Effector memory CD8-positive, alpha-beta T cell (primary cell): ENCODE results near the gene CCDC198.

Experiments used
- ATAC-seq: fragments of 150-1000 bp; cut with Tn5 transposase; replicated peaks from 2 replicates; pipeline ENCODE4 v1.10.0; 2021; ENCODE audit warnings: mild to moderate bottlenecking, moderate library complexity
- DNase-seq, 3 experiments: peaks; one replicate each; pipeline ENCODE4 v3.0.0; 2021
- H3K27ac Mint-ChIP-seq, 2 donors: one replicate each; pipeline ENCODE4 v1.8.0; 2022; ENCODE audit warnings: mild to moderate bottlenecking in 2 of 2, mixed read lengths in 2 of 2, moderate library complexity in 2 of 2
- H3K27me3 Mint-ChIP-seq, 2 donors: one replicate each; pipeline ENCODE4 v1.8.0; 2022; ENCODE audit warnings: mixed read lengths in 2 of 2
- H3K36me3 Mint-ChIP-seq: one replicate; pipeline ENCODE4 v1.8.0; 2022; ENCODE audit warnings: mild to moderate bottlenecking, moderate library complexity, mixed read lengths; ENCODE audit not compliant: insufficient read depth
- H3K4me1 Mint-ChIP-seq, 2 donors: one replicate each; pipeline ENCODE4 v1.8.0; 2022; ENCODE audit warnings: low read depth in 2 of 2, mixed read lengths in 2 of 2
- H3K4me3 Mint-ChIP-seq, 2 donors: one replicate each; pipeline ENCODE4 v1.8.0; 2022; ENCODE audit warnings: mild to moderate bottlenecking in 2 of 2, mixed read lengths in 2 of 2, moderate library complexity in 2 of 2
- H3K9me3 Mint-ChIP-seq, 2 donors: one replicate each; pipeline ENCODE4 v1.8.0; 2022; ENCODE audit warnings: mixed read lengths in 2 of 2

Gene CCDC198

GRCh38 chr14:57491640-57492039 lies 2.0 kb downstream of the CCDC198 start:
- Mint-ChIP-seq H3K27ac (no peak overlapping the region), H3K9me3 (no peaks in the 10 kb centered on the region), H3K4me3 (no peak overlapping the region), H3K4me1 (no peaks in the 10 kb centered on the region), H3K36me3 (no peaks in the 10 kb centered on the region), H3K27me3 (no peaks in the 10 kb centered on the region)
- DNase-seq (no peak), ATAC-seq (no peak)

- Mint-ChIP-seq H3K36me3 (no peaks in the 10 kb centered on the region), H3K4me3 (no peak overlapping the region), H3K4me1 (no peaks in the 10 kb centered on the region), H3K27me3 (no peaks in the 10 kb centered on the region), H3K27ac (no peak overlapping the region), H3K9me3 (no peaks in the 10 kb centered on the region)
- ATAC-seq (no peak), DNase-seq (no peak)
Observed at GRCh38 chr14:57487771-57488170, 5.9 kb downstream of the CCDC198 start.

GRCh38 chr14:57486767-57487379 lies 6.8 kb downstream of the CCDC198 start:
- H3K36me3 Mint-ChIP-seq, result no peaks in the 10 kb centered on the region
- peaks cover 0 to 5% of the 10 kb centered on the region in 2 donors for H3K27me3 Mint-ChIP-seq
- no peaks in the 10 kb centered on the region for H3K4me1 Mint-ChIP-seq
- no peak overlapping the region for H3K4me3 Mint-ChIP-seq
- DNase-seq (no peak), ATAC-seq (no peak)
- no peak overlapping the region for H3K27ac Mint-ChIP-seq
- no peaks in the 10 kb centered on the region for H3K9me3 Mint-ChIP-seq

GRCh38 chr14:57485635-57486034 lies 8.0 kb downstream of the CCDC198 start:
- H3K27me3 Mint-ChIP-seq, result peaks cover 0 to 5% of the 10 kb centered on the region in 2 donors
- H3K9me3 Mint-ChIP-seq, result no peaks in the 10 kb centered on the region
- ATAC-seq (no peak), DNase-seq (no peak)
- no peak overlapping the region for H3K27ac Mint-ChIP-seq
- H3K36me3 Mint-ChIP-seq, result no peaks in the 10 kb centered on the region
- no peaks in the 10 kb centered on the region for H3K4me1 Mint-ChIP-seq
- no peak overlapping the region for H3K4me3 Mint-ChIP-seq

- H3K27ac Mint-ChIP-seq, result no peak overlapping the region
- H3K4me1 Mint-ChIP-seq, result no peaks in the 10 kb centered on the region
- DNase-seq (no peak), ATAC-seq (no peak)
- H3K4me3 Mint-ChIP-seq, result no peak overlapping the region
- H3K27me3 Mint-ChIP-seq, result peaks cover 0 to 5% of the 10 kb centered on the region in 2 donors
- H3K36me3 Mint-ChIP-seq, result no peaks in the 10 kb centered on the region
- no peaks in the 10 kb centered on the region for H3K9me3 Mint-ChIP-seq
Observed at GRCh38 chr14:57482120-57482519, 11.5 kb downstream of the CCDC198 start.

DNA sequence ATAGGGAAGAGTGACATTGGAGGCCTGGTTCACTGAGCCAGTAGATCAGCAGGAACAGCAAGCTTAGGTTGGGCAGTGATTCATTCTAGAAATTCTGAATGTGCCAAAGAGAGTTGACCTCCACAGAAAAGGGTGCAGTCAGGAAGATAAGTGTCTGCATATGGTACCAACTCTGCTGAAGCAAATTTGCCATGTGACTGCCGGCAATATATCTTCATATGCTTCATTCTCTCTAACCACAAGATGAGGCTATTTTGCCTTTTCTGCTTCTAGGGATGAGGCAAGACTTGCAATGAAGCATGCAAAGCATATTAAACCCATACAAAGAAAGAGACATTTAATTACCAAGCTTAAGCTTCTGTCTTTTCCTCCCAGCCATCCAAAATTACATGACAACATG lies 13.6 kb downstream of the CCDC198 start:
- Mint-ChIP-seq H3K4me3 (no peak overlapping the region), H3K9me3 (no peaks in the 10 kb centered on the region), H3K27me3 (peaks cover 0 to 5% of the 10 kb centered on the region in 2 donors), H3K4me1 (no peaks in the 10 kb centered on the region), H3K36me3 (no peaks in the 10 kb centered on the region), H3K27ac (no peak overlapping the region)
- ATAC-seq (no peak), DNase-seq (no peak)

DNA sequence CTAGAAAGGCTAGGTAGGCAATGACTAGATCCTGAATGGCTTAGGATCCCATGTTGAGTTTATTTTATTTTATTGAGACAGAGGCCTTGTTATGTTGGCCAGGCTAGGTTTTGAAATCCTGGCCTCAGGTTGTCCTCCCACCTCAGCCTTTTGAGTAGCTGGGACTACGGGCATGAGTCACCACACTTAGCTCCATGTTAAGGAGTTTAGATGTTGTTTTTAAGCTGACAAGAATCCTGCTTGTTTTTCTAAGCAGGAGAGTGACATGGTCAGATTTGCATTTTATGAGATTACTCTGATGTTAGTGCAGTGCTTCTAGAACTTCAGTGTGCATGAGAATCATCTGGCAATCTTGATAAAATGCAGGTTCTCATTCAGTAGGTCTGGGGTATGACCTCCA lies 14.5 kb downstream of the CCDC198 start:
- H3K27me3 Mint-ChIP-seq, result peaks cover 1 to 11% of the 10 kb centered on the region in 2 donors
- ATAC-seq (no peak), DNase-seq (no peak)
- H3K4me3 Mint-ChIP-seq, result no peak overlapping the region
- H3K9me3 Mint-ChIP-seq, result no peaks in the 10 kb centered on the region
- H3K4me1 Mint-ChIP-seq, result no peaks in the 10 kb centered on the region
- no peak overlapping the region for H3K27ac Mint-ChIP-seq
- no peaks in the 10 kb centered on the region for H3K36me3 Mint-ChIP-seq

GRCh38 chr14:57478050-57478449 lies 15.6 kb downstream of the CCDC198 start:
- no peaks in the 10 kb centered on the region for H3K36me3 Mint-ChIP-seq
- DNase-seq (no peak), ATAC-seq (no peak)
- peaks cover 6 to 23% of the 10 kb centered on the region in 2 donors for H3K27me3 Mint-ChIP-seq
- H3K4me1 Mint-ChIP-seq, result no peaks in the 10 kb centered on the region
- no peak overlapping the region for H3K27ac Mint-ChIP-seq
- H3K4me3 Mint-ChIP-seq, result no peak overlapping the region
- H3K9me3 Mint-ChIP-seq, result no peaks in the 10 kb centered on the region

- H3K27ac Mint-ChIP-seq, result no peak overlapping the region
- H3K9me3 Mint-ChIP-seq, result no peaks in the 10 kb centered on the region
- no peaks in the 10 kb centered on the region for H3K4me1 Mint-ChIP-seq
- H3K27me3 Mint-ChIP-seq, result peaks cover 6 to 19% of the 10 kb centered on the region in 2 donors
- no peak for ATAC-seq
- DNase-seq, result no peak
- H3K4me3 Mint-ChIP-seq, result no peak overlapping the region
- H3K36me3 Mint-ChIP-seq, result no peaks in the 10 kb centered on the region
Observed at GRCh38 chr14:57470909-57471308, 22.7 kb downstream of the CCDC198 start.

- ATAC-seq (no peak), DNase-seq (no peak)
- Mint-ChIP-seq H3K4me1 (no peaks in the 10 kb centered on the region), H3K4me3 (no peak overlapping the region), H3K9me3 (no peaks in the 10 kb centered on the region), H3K27me3 (peaks cover 0 to 19% of the 10 kb centered on the region in 2 donors), H3K27ac (no peak overlapping the region), H3K36me3 (no peaks in the 10 kb centered on the region)
Observed at GRCh38 chr14:57464008-57464730, 29.5 kb downstream of the CCDC198 start.

- H3K27ac Mint-ChIP-seq, result no peak overlapping the region
- no peaks in the 10 kb centered on the region for H3K9me3 Mint-ChIP-seq
- no peaks in the 10 kb centered on the region for H3K4me1 Mint-ChIP-seq
- H3K36me3 Mint-ChIP-seq, result no peaks in the 10 kb centered on the region
- H3K27me3 Mint-ChIP-seq, result peaks cover 0 to 19% of the 10 kb centered on the region in 2 donors
- DNase-seq, result no peak
- H3K4me3 Mint-ChIP-seq, result no peak overlapping the region
- no peak for ATAC-seq
Observed at GRCh38 chr14:57462551-57462950, 31.1 kb downstream of the CCDC198 start.

GRCh38 chr14:57461777-57462320 lies 31.8 kb downstream of the CCDC198 start:
- Mint-ChIP-seq H3K27ac (no peak overlapping the region), H3K4me1 (no peaks in the 10 kb centered on the region), H3K36me3 (no peaks in the 10 kb centered on the region), H3K4me3 (no peak overlapping the region), H3K9me3 (no peaks in the 10 kb centered on the region), H3K27me3 (peaks cover 0 to 19% of the 10 kb centered on the region in 2 donors)
- ATAC-seq (no peak), DNase-seq (no peak)

- ATAC-seq (no peak), DNase-seq (no peak)
- Mint-ChIP-seq H3K36me3 (no peaks in the 10 kb centered on the region), H3K9me3 (peaks cover 0 to 2% of the 10 kb centered on the region in 2 donors), H3K4me3 (no peak overlapping the region), H3K4me1 (no peaks in the 10 kb centered on the region), H3K27ac (no peak overlapping the region), H3K27me3 (peaks cover 0 to 6% of the 10 kb centered on the region in 2 donors)
Observed at GRCh38 chr14:57435923-57436322, 57.7 kb downstream of the CCDC198 start.

DNA sequence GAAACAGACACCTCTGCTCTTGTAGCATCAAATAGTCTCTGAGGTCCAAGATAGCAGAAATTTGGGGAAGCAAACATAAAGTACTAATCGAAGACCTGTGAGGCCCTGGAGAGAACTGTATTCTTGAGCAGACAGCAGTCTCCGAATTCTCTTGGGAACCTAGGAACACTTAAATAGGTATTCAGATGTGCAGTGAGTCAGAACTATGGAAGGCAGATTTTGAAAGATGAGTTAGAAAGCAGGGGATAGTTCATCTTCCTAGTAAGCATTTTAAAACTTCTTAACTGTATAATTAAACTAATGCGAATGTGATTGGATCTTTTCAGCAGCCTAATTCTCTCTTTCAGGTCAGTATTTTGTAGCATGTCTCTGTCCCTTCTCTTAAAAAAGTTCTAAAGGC lies 72.7 kb downstream of the CCDC198 start:
- no peak overlapping the region for H3K4me3 Mint-ChIP-seq
- H3K27ac Mint-ChIP-seq, result no peak overlapping the region
- H3K27me3 Mint-ChIP-seq, result peaks cover 0 to 6% of the 10 kb centered on the region in 2 donors
- DNase-seq (no peak), ATAC-seq (no peak)
- H3K36me3 Mint-ChIP-seq, result peaks cover 3% of the 10 kb centered on the region
- H3K4me1 Mint-ChIP-seq, result peaks cover 0 to 6% of the 10 kb centered on the region in 2 donors
- H3K9me3 Mint-ChIP-seq, result no peaks in the 10 kb centered on the region
